Thoracic aorta endothelial cell (primary cell): Measurements from ENCODE around the gene ZNF234. TPM values are rescaled to one million over a fixed set of nuclear protein-coding genes. Genes with fewer than 3 reads are reported as not detected.

Experiments used
- total RNA-seq: library from RNA; depleted of rRNA; stranded (reverse); fragments of >200 nt; gene quantifications from 2 replicates; pipeline ENCODE4 v1.2.3, GENCODE V29; 2012

The ZNF234 gene
- 8.5 TPM in 2 replicates for total RNA-seq

DNA sequence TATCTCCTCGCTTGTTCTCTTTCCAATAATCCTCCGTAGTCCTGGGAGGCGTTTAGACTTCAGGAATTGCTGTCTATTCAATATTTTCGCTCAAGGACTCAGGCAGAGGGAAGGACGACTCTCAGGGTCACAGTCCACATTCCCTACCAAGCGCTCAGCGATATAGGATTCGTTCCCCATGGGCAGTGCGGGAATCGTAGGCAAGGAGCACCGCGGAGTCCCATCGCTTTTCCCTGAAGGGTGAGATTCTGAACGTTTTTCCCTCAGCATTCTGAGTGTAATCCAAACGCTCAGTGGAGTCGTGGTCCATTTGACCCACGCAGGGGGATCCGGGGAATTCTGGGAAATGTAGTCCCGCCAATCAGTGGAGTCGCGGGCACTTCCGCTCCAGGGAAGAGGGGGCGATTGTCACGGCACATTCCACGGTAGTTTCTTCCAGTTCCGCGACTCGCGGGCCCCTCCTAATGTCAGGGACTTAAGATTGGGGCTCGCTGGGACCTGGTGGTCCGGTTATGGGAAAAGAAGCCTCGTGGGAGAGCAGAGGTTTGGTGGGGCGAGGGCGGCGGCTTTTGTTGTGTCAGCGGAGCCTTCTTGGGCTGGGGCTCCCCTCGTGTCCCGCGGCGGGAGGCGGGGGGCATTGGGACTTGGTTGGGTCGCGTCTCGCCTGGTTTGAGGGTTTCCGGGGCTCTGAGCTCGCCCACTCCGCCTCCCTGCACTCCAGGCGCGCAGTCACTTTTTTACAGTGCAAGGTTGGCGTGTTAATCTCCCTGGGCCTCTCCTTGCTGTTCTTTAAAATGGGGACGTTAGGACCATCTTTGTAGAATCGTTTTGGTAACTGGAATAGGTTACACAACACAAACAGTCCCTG, at the start of gene ZNF234:
TSS of gene ZNF234 (plus strand) at position 364 of the 868 bp plus-strand sequence. CDS start 3,079 bp downstream, outside the sequence.

DNA sequence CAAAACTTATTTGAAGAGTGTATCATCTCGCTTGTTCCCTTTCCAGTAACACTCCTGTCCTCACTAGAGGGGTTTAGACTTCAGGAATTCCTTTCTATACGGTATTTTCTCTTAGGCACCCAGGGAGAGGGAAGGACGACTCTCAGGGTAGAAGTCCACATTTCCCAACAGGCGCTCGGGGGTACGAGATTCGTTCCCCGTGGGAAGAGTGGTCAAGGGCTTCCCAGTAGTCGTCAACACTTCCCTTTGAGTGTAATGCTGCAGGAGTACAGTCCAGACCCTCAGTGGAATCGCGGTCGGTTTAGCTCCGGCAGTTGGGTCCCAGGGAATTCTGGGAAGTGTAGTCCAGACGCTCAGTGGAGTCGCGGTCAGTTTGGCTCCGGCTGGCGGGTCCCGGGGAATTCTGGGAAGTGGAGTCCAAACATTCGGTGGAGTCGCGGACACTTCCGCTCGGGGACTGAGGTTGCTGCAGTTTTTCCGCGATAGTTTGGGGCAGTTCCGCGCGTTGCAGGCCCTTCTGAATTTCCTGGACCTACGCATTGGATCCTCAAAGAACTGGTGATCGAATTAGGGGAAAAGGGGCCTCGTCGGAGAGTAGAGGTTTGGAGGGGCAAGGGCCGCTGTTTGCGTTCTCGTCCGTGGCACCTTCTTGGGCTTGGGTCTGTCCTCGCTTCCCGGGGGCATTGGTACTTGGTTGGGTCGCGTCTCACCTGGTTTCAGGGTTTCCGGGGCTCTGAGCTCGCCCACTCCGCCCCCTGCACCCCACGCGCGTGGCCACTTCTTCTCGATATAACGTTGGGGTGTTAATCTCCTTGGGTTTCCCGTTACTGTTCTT, 47.2 kb upstream of the ZNF234 start, which contains the start of gene ZNF224:
TSS of gene ZNF224 (plus strand) at position 431 of the 835 bp plus-strand sequence. CDS start 3,513 bp downstream, outside the sequence.

DNA sequence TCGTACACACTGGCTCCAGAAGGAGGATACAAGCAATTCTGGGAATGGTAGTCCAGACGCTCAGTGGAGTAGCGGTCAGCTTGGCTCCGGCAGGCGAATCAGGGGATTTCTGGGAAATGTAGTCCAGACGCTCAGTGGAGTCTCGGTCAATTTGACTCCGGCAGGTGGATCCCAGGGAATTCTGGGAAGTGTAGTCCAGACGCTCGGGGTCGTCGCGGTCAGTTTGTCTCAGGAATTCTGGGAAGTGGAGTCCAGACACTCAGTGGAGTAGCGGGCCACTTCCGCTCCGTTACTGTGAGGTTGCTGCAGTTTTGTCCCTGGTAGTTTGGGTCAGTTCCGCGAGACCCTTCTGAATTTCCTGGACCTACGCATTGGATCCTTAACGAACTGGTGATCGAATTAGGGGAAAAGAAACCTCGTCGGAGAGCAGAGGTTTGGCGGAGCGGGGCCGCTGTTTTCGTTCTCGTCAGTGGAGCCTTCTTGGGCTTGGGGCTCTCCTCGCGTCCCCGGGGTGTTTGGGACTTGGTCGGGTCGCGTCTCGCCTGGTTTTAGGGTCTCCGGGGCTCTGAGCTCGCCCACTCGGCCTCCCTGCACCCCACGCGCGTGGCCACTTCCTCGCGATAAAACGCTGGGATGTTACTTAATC, 28.1 kb upstream of the ZNF234 start, which contains the start of gene ZNF225:
TSS of gene ZNF225 (plus strand) at position 262 of the 646 bp plus-strand sequence. CDS start 2,429 bp downstream, outside the sequence.

DNA sequence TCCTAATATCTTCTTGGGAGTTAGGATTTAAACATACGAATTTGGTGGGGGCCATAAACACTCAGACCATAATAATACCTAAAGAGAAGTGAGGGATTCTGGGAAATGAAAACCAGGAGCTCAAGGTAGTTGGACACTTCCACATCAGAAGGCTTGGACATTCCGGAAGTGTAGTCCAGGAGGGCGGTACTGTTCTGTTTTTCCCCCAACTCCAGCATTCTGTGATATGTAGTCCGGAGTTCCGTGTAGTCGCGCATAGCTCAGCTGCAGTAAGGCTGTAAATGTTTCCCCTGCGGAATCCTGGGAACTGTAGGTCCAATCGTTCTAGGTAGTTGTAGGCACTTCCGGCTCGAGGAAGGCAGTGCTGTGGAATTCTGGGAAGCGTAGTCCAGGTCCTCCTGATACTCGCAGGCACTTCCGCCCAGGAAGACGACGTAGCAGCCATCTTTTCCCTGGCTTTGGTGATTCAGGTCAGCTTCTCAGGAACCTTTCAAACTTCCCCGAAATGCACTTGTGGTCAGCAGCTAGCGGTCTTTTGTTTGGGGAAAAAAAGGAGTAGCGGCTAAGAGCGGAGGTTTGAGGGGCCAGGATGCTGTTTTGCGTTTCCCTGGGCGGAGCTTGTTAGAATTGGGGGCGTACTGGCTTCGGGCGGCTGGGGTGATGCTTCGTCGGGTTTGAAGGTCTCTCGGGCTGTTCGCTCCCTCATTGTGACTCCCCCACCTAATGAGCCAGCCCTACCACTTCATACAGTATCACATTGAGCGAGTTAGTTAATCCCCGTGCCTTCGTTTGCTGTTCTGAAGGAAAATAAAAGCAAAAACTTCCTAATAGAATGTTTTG, 23.5 kb downstream of the ZNF234 start, which contains the start of gene ZNF226:
TSS of gene ZNF226 (plus strand) at position 428 of the 840 bp plus-strand sequence. CDS start 4,981 bp downstream, outside the sequence.

Other genes starting within 250 kb of the ZNF234 start
- gene ZNF45, start 206.3 kb upstream of the ZNF234 start, total RNA-seq = 14.4 and 16.2 TPM in 2 replicates
- gene ZNF221, start 190.3 kb upstream of the ZNF234 start, total RNA-seq = 5.2 TPM in 2 replicates
- gene ZNF155, start 157.4 kb upstream of the ZNF234 start, total RNA-seq = 6.7 and 7.2 TPM in 2 replicates
- 3.4 and 4.7 TPM in 2 replicates for gene ZNF230, start 138.6 kb upstream of the ZNF234 start, total RNA-seq
- gene ZNF222, start 116.2 kb upstream of the ZNF234 start, total RNA-seq = 2.7 and 4.1 TPM in 2 replicates
- 5.6 and 6.3 TPM in 2 replicates for gene ZNF223, start 89.5 kb upstream of the ZNF234 start, total RNA-seq
- 2.9 and 3.3 TPM in 2 replicates for gene ZNF284, start 69.4 kb upstream of the ZNF234 start, total RNA-seq
- gene ZNF224, start 47.2 kb upstream of the ZNF234 start, total RNA-seq = 23.9 and 25.0 TPM in 2 replicates
- 5.1 and 5.9 TPM in 2 replicates for gene ZNF225, start 28.2 kb upstream of the ZNF234 start, total RNA-seq
- 14.0 and 16.6 TPM in 2 replicates for gene ZNF226, start 23.5 kb downstream of the ZNF234 start, total RNA-seq
- gene ZNF227, start 71.0 kb downstream of the ZNF234 start, total RNA-seq = 17.5 and 20.9 TPM in 2 replicates
- gene ZNF233, start 118.3 kb downstream of the ZNF234 start, total RNA-seq = 0.57 and 1.3 TPM in 2 replicates
- 2.6 and 3.2 TPM in 2 replicates for gene ZNF235, start 163.5 kb downstream of the ZNF234 start, total RNA-seq
- gene ZNF112, start 215.1 kb downstream of the ZNF234 start, total RNA-seq = 7.2 and 8.2 TPM in 2 replicates